ENCODE results near the gene DDR2.
"Not testable (repeated sequence)": the region's sequence is repeated elsewhere in the genome, so short reads cannot be mapped to it uniquely, and the experiment has no call there.

Gene DDR2

DNA sequence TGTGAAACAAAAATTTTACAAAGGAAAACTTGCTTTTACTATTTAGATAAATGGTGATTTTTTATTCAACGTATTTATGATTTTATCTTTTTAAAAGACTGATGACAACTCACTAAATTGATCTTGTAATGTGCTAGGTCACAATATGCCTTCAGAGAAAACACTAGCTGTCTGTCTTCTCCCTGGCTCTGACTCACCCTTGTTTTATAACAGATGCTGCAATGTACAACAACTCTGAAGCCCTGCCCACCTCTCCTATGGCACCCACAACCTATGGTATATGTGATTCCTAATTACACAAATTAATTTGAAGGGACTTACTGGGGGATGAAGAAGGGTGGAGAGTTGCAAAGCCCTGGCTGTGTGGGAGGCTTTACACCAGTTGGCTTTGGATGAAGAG is 133.5 kb downstream of the DDR2 start:
- DNase-seq (ENCODE audit: low read depth, low spot score), result no peak

- DNase-seq (ENCODE audit: low read depth, low spot score), result peak; percentile 7
These were observed 140.4 kb downstream of the DDR2 start for GRCh38 chr1:162772571-162773154.

DNA sequence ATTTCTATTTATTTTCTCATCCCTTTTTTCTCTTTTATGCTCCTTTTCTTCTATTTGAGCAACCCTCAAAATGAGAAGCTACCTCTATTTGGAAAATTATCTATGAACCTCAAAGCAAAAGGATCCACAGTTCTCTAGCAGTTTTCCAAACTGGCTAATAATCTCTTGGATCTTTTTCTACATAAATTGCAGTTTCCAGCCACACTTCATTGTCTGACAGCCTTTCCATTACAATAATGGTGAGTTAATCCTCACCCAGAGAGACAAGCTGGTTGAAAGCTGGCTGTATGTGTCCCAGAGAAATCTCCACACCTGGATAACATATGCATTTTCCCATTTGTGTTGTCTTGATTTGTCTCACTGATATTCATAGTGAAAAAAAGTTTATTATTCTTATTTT is 141.7 kb downstream of the DDR2 start:
- DNase-seq (ENCODE audit: low read depth, low spot score), result no peak

DNA sequence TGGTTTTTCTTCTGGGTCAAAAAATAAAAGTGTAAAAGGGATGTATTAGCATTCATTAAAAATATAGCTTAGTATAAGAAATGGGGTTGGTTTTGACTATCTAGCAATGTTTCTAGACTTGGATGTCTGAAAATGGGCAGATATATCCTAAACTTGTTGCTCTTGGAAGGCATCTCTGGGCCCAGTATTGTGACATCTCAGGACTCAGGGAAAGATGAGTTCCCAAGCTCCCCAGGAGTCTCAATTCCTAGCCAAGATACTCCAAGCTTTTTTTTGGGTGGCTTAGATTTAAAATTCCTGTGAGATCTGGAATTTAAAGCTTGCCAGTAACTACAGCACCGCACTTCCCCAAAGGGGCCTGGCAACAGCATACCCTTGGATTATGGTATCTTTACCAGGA is 146.8 kb downstream of the DDR2 start:
- DNase-seq (ENCODE audit: low read depth, low spot score), result no peak

DNA sequence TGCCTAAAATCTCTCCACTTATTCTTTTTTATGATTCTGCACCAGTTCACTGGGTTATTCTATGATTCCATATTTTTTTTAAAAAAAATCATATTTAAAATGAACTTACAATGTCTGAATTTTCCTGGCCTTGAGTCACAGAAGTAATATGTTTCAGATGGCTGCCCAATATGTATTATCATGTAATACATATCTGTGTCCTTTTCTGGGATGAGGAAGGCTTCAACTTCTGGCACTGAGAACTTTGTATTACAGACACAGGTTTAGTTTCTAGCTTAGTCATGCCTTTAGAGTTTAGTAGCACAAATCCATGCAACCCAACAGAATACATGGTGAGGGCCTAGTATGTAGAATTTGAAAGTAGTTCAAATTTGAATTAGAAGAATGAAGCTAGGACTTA is 150.4 kb downstream of the DDR2 start:
- DNase-seq (ENCODE audit: low read depth, low spot score), result no peak

GRCh38 chr1:162784926-162785325 is 152.7 kb downstream of the DDR2 start:
- not testable (repeated sequence) for DNase-seq (ENCODE audit: low read depth, low spot score)

- DNase-seq (ENCODE audit: low read depth, low spot score), result not testable (repeated sequence)
These were observed 156.5 kb downstream of the DDR2 start for GRCh38 chr1:162788783-162789182.

DNA sequence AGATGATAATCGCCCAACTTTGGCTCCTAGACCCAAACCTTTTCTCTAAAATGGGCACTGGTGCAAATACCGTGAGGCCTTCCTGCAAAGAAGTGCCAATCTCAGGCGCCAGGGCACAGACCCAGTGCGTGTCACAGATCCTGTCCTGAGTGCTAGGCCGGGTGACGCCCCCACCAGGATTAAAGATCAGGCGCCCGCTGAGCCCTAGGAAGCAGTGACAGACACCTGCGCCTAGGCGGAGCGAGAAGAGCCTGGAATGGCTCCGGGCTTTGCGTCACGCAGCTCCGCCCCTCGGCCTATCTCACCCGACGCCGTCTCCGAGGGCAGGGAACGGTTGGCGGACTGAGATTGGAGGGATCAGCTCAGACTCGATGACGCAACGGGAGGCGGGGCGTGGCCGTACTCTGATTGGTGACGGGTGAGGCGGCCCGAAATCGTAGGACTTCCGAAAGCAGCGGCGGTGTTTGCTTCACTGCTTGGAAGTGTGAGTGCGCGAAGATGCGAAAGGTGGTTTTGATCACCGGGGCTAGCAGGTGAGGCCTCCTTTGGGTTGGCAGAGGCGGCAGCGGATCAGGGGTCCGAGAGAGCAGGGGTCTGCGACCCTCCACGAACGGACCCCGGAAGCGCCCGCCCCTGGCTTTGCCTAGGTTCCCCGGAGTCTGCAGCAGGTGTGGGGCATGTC is 158.2 kb downstream of the DDR2 start, which contains the start of gene HSD17B7:
HSD17B7 (plus strand) TSS at position 400 of the 682 bp plus-strand sequence; CDS start at position 499, 99 bp downstream.
- DNase-seq (ENCODE audit: low read depth, low spot score), result peak; percentile 72

- not testable (repeated sequence) for DNase-seq (ENCODE audit: low read depth, low spot score)
These were observed 158.7 kb downstream of the DDR2 start for GRCh38 chr1:162790985-162791357.

DNA sequence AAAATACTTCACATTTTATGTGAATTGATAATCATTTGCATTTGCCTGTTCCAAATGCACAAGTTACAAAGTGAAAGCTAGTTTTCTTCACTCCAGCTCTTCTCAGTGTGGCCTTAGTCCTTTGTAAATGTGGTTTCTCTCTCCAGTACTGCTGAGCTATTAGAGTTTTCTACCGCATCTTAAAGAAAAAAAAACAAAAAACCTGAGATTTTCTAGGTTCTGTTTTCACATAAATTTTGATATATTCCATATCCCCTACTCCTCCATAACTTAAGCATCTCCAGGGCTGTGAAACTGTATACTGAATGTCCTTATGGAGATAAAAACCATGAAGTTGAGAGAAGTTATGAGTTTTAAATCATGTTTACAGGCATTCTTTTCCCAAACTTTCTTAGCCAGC is 162.0 kb downstream of the DDR2 start:
- DNase-seq (ENCODE audit: low read depth, low spot score), result not testable (repeated sequence)

DNA sequence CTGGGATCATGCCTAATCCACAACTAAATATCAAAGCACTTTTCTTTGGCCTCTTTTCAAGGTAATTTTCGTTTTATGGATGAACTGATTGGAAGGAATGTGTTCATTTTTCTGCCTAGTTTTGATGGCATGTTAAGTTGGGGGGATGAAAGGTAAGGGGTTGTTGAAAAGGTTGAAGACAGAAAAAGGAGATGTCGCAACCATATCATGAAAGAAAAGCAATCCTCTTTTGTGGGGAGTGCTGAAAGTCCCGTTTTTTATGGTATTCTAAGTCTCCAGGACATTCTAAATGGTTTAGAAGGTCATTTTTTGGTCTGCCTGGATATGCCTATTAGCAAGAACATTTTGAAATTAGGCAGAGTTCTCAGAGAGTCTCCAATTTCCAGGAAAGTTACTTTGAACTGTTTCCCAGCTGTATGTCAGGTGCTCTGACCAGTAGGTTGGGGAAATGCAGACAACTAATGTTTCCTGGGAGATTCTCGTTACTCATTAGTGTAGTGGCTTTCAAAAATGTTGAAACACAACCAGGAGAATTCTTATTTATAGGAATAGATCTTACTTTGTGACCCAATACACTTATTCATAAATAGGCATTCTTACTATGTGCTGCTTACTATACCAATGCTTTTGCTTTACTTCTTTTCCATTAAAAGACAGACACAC is 164.5 kb downstream of the DDR2 start:
- DNase-seq (ENCODE audit: low read depth, low spot score), result not testable (repeated sequence)

DNA sequence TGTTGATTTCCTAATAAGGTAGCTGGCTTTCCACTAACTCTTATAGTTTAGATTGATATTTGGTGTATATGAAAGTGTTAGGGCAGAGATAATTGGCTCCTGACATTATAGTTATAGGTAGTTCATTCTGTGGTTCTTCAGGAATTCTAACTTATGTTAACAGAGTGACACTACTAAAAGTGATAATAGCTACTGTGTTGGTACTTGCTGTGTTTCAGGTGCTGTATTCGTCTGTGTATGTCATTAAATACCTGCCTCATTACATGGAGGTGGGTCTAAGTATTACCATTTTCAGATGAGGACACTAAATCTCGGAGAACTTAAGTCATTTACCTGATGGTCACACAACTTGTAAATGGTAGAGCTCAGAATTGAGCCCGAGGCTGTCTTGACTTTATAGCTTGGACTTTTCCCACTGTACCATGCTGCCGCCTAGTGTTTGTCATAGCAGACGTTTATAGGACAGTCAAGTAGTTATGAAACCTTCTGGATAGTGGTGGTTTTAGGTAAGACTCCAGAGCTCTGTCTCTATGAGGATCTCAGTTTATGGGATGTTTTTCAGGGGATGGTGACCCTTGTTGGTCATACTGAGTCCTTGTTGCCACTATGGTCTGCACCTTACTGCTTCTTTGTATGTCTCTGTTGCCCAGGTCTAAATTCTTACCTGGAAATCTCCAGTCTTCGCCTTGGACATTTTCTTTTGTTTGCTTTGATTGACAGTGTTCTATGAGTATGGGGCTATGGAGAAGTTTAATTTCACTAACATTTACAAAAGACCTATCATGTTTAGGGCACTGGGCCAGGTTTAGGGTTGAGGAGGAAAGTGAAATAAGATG is 167.9 kb downstream of the DDR2 start:
- peak; percentile 75 for DNase-seq (ENCODE audit: low read depth, low spot score)

DNA sequence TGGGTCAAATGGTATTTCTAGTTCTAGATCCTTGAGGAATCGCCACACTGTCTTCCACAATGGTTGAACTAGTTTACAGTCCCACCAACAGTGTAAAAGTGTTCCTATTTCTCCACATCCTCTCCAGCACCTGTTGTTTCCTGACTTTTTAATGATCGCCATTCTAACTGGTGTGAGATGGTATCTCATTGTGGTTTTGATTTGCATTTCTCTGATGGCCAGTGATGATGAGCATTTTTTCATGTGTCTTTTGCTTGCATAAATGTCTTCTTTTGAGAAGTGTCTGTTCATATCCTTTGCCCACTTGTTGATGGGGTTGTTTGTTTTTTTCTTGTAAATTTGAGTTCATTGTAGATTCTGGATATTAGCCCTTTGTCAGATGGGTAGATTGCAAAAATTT is 175.2 kb downstream of the DDR2 start:
- DNase-seq (ENCODE audit: low read depth, low spot score), result not testable (repeated sequence)

DNA sequence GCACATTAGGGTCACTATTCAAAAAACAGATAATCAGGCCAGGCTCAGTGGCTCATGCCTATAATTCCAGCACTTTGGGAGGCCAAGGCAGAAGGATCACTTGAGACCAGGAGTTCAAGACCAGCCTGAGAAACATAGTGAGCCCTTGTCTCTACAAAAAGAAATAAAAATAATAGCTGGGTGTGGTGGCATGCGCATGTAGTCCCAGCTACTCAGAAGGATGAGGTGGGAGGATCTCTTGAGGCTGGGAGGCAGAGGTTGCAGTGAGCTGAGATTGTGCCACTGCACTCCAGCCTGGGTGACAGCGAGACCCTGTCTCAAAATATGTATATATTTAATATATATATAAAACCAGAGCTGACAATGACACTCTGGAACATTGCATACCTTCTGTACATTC is 180.1 kb downstream of the DDR2 start:
- not testable (repeated sequence) for DNase-seq (ENCODE audit: low read depth, low spot score)

- not testable (repeated sequence) for DNase-seq (ENCODE audit: low read depth, low spot score)
These were observed 185.9 kb downstream of the DDR2 start for GRCh38 chr1:162818136-162818535.

GRCh38 chr1:162818666-162819065 is 186.4 kb downstream of the DDR2 start:
- DNase-seq (ENCODE audit: low read depth, low spot score), result not testable (repeated sequence)

DNA sequence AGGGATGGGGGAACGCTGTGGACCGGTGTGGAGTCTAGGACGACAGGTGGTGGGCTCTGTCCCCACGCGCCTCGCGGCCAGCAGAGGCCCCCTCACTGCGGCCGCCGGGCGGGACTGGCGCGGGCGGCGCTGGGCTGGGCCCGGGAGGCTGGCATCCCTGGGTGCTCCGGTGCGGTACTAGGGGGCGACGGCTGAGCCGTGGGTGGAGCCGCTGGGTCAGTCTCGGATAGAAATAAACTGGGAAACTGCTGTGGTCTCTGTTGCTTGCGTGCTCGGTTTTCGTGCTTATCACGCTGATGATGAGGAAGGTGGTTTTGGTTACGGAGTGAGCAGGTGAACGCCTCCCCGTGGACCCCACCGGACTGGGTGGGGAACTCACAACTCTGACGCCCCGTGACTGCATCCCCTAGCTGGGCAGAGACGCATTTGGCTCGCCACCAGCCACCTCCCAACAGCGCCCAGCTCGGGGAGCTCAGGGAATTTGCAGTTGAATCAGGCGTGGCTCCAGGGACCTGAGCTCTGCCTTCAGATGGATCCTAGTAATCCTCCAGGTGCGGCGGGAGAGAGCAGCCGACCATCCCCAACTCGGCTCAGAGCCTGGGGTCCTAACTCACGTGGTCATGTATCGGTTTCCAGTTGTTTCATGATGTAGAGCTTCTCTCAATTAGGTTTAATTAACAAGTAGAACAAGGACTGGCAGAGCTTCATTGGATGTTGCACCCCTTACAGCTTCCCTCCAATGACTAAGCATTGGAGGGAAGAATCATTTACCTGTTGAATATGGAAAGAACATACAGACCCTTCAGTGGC is 190.3 kb downstream of the DDR2 start:
- DNase-seq (ENCODE audit: low read depth, low spot score), result peak; percentile 45

- DNase-seq (ENCODE audit: low read depth, low spot score), result no peak
These were observed 191.0 kb downstream of the DDR2 start for GRCh38 chr1:162823231-162823630.

DNA sequence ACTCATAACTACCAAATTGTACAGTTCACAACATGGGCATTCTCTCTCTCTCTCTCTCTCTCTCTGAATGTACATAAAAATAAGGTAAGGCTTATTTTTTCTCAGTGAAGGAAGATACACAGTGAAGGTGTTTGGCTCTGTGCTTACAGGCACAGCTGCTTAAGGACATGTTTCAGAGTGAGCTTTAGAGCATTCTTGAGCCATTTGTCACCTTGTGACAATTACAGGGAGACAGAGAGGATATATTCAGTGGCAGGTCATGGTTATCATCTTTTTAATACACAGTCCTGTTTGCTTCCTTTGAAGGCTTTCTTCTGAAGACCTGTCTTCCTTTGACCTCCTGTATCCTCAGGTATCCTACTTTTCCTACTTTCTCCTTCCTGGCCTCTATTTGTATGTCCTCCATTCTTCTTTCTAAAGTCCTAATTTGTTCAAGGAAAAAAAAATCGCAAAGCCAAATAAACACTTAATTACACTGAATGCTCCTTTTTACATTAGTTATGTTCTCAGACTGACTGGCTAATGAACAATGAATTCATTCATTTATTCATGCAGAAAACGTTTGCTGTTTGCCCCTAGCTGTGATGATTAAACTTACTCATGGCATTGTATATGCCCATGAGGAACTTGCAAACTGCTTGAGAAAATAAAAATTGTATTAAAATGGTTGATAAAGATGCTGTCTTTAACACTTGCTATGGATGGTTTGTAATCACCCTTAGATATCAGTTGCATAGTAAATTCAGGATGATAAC is 191.7 kb downstream of the DDR2 start:
- peak; percentile 18 for DNase-seq (ENCODE audit: low read depth, low spot score)

GRCh38 chr1:162829268-162829667 is 197.0 kb downstream of the DDR2 start:
- DNase-seq (ENCODE audit: low read depth, low spot score), result no peak

Data from astrocyte of the hippocampus (primary cell).